Measurements from ENCODE around the gene LRP1B. TPM values are rescaled to one million over a fixed set of nuclear protein-coding genes. Genes with fewer than 3 reads are reported as not detected.

LRP1B gene
- total RNA-seq, 3 donors from 2014 or later, result not detected

GRCh38 chr2:142041996-142042395 lies 88.8 kb downstream of the LRP1B start:
- H3K36me3 Mint-ChIP-seq (ENCODE audit: insufficient read depth), result no peaks in the 10 kb centered on the region
- no peak for ATAC-seq
- H3K9me3 Mint-ChIP-seq, result peaks cover 14% of the 10 kb centered on the region
- H3K4me1 Mint-ChIP-seq (ENCODE audit: low read depth), result no peaks in the 10 kb centered on the region
- no peaks in the 10 kb centered on the region for H3K27me3 Mint-ChIP-seq (ENCODE audit: low read depth)
- no peak overlapping the region for H3K4me3 Mint-ChIP-seq
- no peak for DNase-seq

- Mint-ChIP-seq H3K4me1 (ENCODE audit: low read depth) (no peaks in the 10 kb centered on the region), H3K4me3 (no peak overlapping the region), H3K27me3 (ENCODE audit: low read depth) (no peaks in the 10 kb centered on the region), H3K36me3 (ENCODE audit: insufficient read depth) (no peaks in the 10 kb centered on the region), H3K9me3 (peaks cover 14% of the 10 kb centered on the region)
- ATAC-seq (no peak), DNase-seq (no peak)
Measured at GRCh38 chr2:142041105-142041504, 89.7 kb downstream of the LRP1B start.

- no peaks in the 10 kb centered on the region for H3K27me3 Mint-ChIP-seq (ENCODE audit: low read depth)
- ATAC-seq, result no peak
- H3K36me3 Mint-ChIP-seq (ENCODE audit: insufficient read depth), result no peaks in the 10 kb centered on the region
Measured at GRCh38 chr2:142040556-142040955, 90.3 kb downstream of the LRP1B start.

GRCh38 chr2:142038826-142039225 lies 92.0 kb downstream of the LRP1B start:
- H3K27me3 Mint-ChIP-seq (ENCODE audit: low read depth), result no peaks in the 10 kb centered on the region
- H3K9me3 Mint-ChIP-seq, result peaks cover 14% of the 10 kb centered on the region
- H3K36me3 Mint-ChIP-seq (ENCODE audit: insufficient read depth), result no peaks in the 10 kb centered on the region
- no peak overlapping the region for H3K4me3 Mint-ChIP-seq
- no peak for DNase-seq
- H3K4me1 Mint-ChIP-seq (ENCODE audit: low read depth), result no peaks in the 10 kb centered on the region
- ATAC-seq, result no peak

More at GRCh38 chr2:142040556-142040955, 90.3 kb downstream of the LRP1B start:
- peaks cover 14% of the 10 kb centered on the region for H3K9me3 Mint-ChIP-seq
- H3K4me3 Mint-ChIP-seq, result no peak overlapping the region
- H3K4me1 Mint-ChIP-seq (ENCODE audit: low read depth), result no peaks in the 10 kb centered on the region
- DNase-seq, result no peak

GRCh38 chr2:142037744-142038143 lies 93.1 kb downstream of the LRP1B start:
- H3K4me1 Mint-ChIP-seq (ENCODE audit: low read depth), result no peaks in the 10 kb centered on the region
- H3K36me3 Mint-ChIP-seq (ENCODE audit: insufficient read depth), result no peaks in the 10 kb centered on the region
- peaks cover 10% of the 10 kb centered on the region for H3K9me3 Mint-ChIP-seq
- H3K27me3 Mint-ChIP-seq (ENCODE audit: low read depth), result no peaks in the 10 kb centered on the region
- DNase-seq, result no peak
- H3K4me3 Mint-ChIP-seq, result no peak overlapping the region
- no peak for ATAC-seq

GRCh38 chr2:142037066-142037465 lies 93.8 kb downstream of the LRP1B start:
- DNase-seq, result no peak
- Mint-ChIP-seq H3K9me3 (peaks cover 15% of the 10 kb centered on the region), H3K27me3 (ENCODE audit: low read depth) (no peaks in the 10 kb centered on the region), H3K36me3 (ENCODE audit: insufficient read depth) (no peaks in the 10 kb centered on the region), H3K4me1 (ENCODE audit: low read depth) (no peaks in the 10 kb centered on the region), H3K4me3 (no peak overlapping the region)
- ATAC-seq, result no peak

- no peaks in the 10 kb centered on the region for H3K4me1 Mint-ChIP-seq (ENCODE audit: low read depth)
- DNase-seq, result no peak
- no peak for ATAC-seq
- H3K4me3 Mint-ChIP-seq, result no peak overlapping the region
- peaks cover 13% of the 10 kb centered on the region for H3K9me3 Mint-ChIP-seq
- H3K36me3 Mint-ChIP-seq (ENCODE audit: insufficient read depth), result no peaks in the 10 kb centered on the region
- no peaks in the 10 kb centered on the region for H3K27me3 Mint-ChIP-seq (ENCODE audit: low read depth)
Measured at GRCh38 chr2:142033393-142033792, 97.4 kb downstream of the LRP1B start.

- no peak for DNase-seq
- peaks cover 13% of the 10 kb centered on the region for H3K9me3 Mint-ChIP-seq
- H3K4me1 Mint-ChIP-seq (ENCODE audit: low read depth), result no peaks in the 10 kb centered on the region
- no peaks in the 10 kb centered on the region for H3K27me3 Mint-ChIP-seq (ENCODE audit: low read depth)
- H3K36me3 Mint-ChIP-seq (ENCODE audit: insufficient read depth), result no peaks in the 10 kb centered on the region
- ATAC-seq, result no peak
- no peak overlapping the region for H3K4me3 Mint-ChIP-seq
Measured at GRCh38 chr2:142031656-142032055, 99.2 kb downstream of the LRP1B start.

GRCh38 chr2:142030735-142031134 lies 100.1 kb downstream of the LRP1B start:
- no peaks in the 10 kb centered on the region for H3K27me3 Mint-ChIP-seq (ENCODE audit: low read depth)
- no peak for ATAC-seq

GRCh38 chr2:142029974-142030373 lies 100.8 kb downstream of the LRP1B start:
- peaks cover 13% of the 10 kb centered on the region for H3K9me3 Mint-ChIP-seq
- H3K4me1 Mint-ChIP-seq (ENCODE audit: low read depth), result no peaks in the 10 kb centered on the region
- no peak for ATAC-seq
- H3K27me3 Mint-ChIP-seq (ENCODE audit: low read depth), result no peaks in the 10 kb centered on the region
- DNase-seq, result no peak
- no peak overlapping the region for H3K4me3 Mint-ChIP-seq
- no peaks in the 10 kb centered on the region for H3K36me3 Mint-ChIP-seq (ENCODE audit: insufficient read depth)

More at GRCh38 chr2:142030735-142031134, 100.1 kb downstream of the LRP1B start:
- Mint-ChIP-seq H3K4me3 (no peak overlapping the region), H3K36me3 (ENCODE audit: insufficient read depth) (no peaks in the 10 kb centered on the region), H3K4me1 (ENCODE audit: low read depth) (no peaks in the 10 kb centered on the region), H3K9me3 (peaks cover 13% of the 10 kb centered on the region)
- DNase-seq, result no peak

- no peak for DNase-seq
- no peak for ATAC-seq
- Mint-ChIP-seq H3K4me3 (no peak overlapping the region), H3K27me3 (ENCODE audit: low read depth) (no peaks in the 10 kb centered on the region), H3K9me3 (peaks cover 9% of the 10 kb centered on the region), H3K36me3 (ENCODE audit: insufficient read depth) (no peaks in the 10 kb centered on the region), H3K4me1 (ENCODE audit: low read depth) (no peaks in the 10 kb centered on the region)
Measured at GRCh38 chr2:142025394-142025793, 105.4 kb downstream of the LRP1B start.

GRCh38 chr2:142020368-142020767 lies 110.4 kb downstream of the LRP1B start:
- H3K4me3 Mint-ChIP-seq, result no peak overlapping the region
- no peaks in the 10 kb centered on the region for H3K4me1 Mint-ChIP-seq (ENCODE audit: low read depth)
- peaks cover 6% of the 10 kb centered on the region for H3K9me3 Mint-ChIP-seq
- no peaks in the 10 kb centered on the region for H3K36me3 Mint-ChIP-seq (ENCODE audit: insufficient read depth)
- ATAC-seq (no peak), DNase-seq (no peak)
- no peaks in the 10 kb centered on the region for H3K27me3 Mint-ChIP-seq (ENCODE audit: low read depth)

GRCh38 chr2:142014536-142014935 lies 116.3 kb downstream of the LRP1B start:
- Mint-ChIP-seq H3K4me3 (no peak overlapping the region), H3K9me3 (peaks cover 3% of the 10 kb centered on the region), H3K36me3 (ENCODE audit: insufficient read depth) (no peaks in the 10 kb centered on the region), H3K4me1 (ENCODE audit: low read depth) (no peaks in the 10 kb centered on the region), H3K27me3 (ENCODE audit: low read depth) (no peaks in the 10 kb centered on the region)
- no peak for ATAC-seq
- DNase-seq, result no peak

GRCh38 chr2:142012797-142013196 lies 118.0 kb downstream of the LRP1B start:
- Mint-ChIP-seq H3K4me1 (ENCODE audit: low read depth) (no peaks in the 10 kb centered on the region), H3K4me3 (no peak overlapping the region), H3K27me3 (ENCODE audit: low read depth) (no peaks in the 10 kb centered on the region), H3K36me3 (ENCODE audit: insufficient read depth) (no peaks in the 10 kb centered on the region), H3K9me3 (peaks cover 7% of the 10 kb centered on the region)
- DNase-seq, result no peak
- no peak for ATAC-seq

GRCh38 chr2:142010477-142011270 lies 120.1 kb downstream of the LRP1B start:
- Mint-ChIP-seq H3K4me3 (no peak overlapping the region), H3K9me3 (peaks cover 4% of the 10 kb centered on the region), H3K36me3 (ENCODE audit: insufficient read depth) (no peaks in the 10 kb centered on the region), H3K27me3 (ENCODE audit: low read depth) (no peaks in the 10 kb centered on the region), H3K4me1 (ENCODE audit: low read depth) (no peaks in the 10 kb centered on the region)
- no peak for DNase-seq
- no peak for ATAC-seq

Measured in activated T-cell treated with anti-CD3 and anti-CD28 coated beads, Interleukin-2, amount 50 U/mL, for 4 hours (primary cell).